A549 treated with ZK216348 at 1 μM for 4 hours (cell line): ENCODE measurements around the gene RRP12. TPM values are rescaled to one million over a fixed set of nuclear protein-coding genes. Genes with fewer than 3 reads are reported as not detected.

Experiments used
- total RNA-seq: library from RNA; stranded (reverse); fragments of 200-300 nt; extraction: Qiagen RNA extraction; gene quantifications from 5 replicates; pipeline ENCODE4 v1.2.3, GENCODE V29; 2022; ENCODE audit warnings: low read depth

Gene RRP12
- 48.1 to 71.9 TPM (median 56.6 TPM) in 5 replicates for total RNA-seq

GRCh38 chr10:97400665-97401454, at the start of gene RRP12:
Gene RRP12, minus strand, starts transcription at chr10:97401340. Its CDS starts 109 bp downstream, at chr10:97401231.

GRCh38 chr10:97445722-97446639, 44.8 kb upstream of the RRP12 start, which contains the start of the genes EXOSC1 and ZDHHC16:
Gene EXOSC1, minus strand, starts transcription at chr10:97446006. Its CDS starts 21 bp downstream, at chr10:97445985.
Gene ZDHHC16, plus strand, starts transcription at chr10:97446175. Its CDS starts 5,501 bp downstream, at chr10:97451676.

GRCh38 chr10:97425964-97426775, 25.0 kb upstream of the RRP12 start, which contains the start of gene PGAM1:
Gene PGAM1, plus strand, starts transcription at chr10:97426191. Its CDS starts 117 bp downstream, at chr10:97426308.

GRCh38 chr10:97334370-97335175, 66.6 kb downstream of the RRP12 start, which contains the start of gene FRAT2:
Gene FRAT2, minus strand, starts transcription at chr10:97334729. Its CDS starts 157 bp downstream, at chr10:97334572.

GRCh38 chr10:97318772-97319651, 82.1 kb downstream of the RRP12 start, which contains the start of gene FRAT1:
Gene FRAT1, plus strand, starts transcription at chr10:97319271. Its CDS starts 183 bp downstream, at chr10:97319454.

Other genes with a start within 250 kb of the RRP12 start
- gene SLIT1, start 215.4 kb downstream of the RRP12 start, total RNA-seq = 0.05 to 0.23 TPM (median 0.06 TPM) in 4 of 5 replicates, not detected in the other
- gene ARHGAP19, start 108.7 kb downstream of the RRP12 start, total RNA-seq = 4.1 to 6.3 TPM (median 5.4 TPM) in 5 replicates
- gene FRAT1, start 82.1 kb downstream of the RRP12 start, total RNA-seq = 0.74 to 2.5 TPM (median 1.8 TPM) in 5 replicates
- gene FRAT2, start 66.6 kb downstream of the RRP12 start, total RNA-seq = 4.9 to 9.5 TPM (median 8.2 TPM) in 5 replicates
- 492 to 633 TPM (median 610 TPM) in 5 replicates for gene PGAM1, start 24.9 kb upstream of the RRP12 start, total RNA-seq
- 46.9 to 62.0 TPM (median 53.9 TPM) in 5 replicates for gene EXOSC1, start 44.7 kb upstream of the RRP12 start, total RNA-seq
- gene ZDHHC16, start 44.8 kb upstream of the RRP12 start, total RNA-seq = 38.3 to 58.0 TPM (median 55.0 TPM) in 5 replicates
- gene MMS19, start 97.1 kb upstream of the RRP12 start, total RNA-seq = 28.6 to 52.2 TPM (median 49.2 TPM) in 5 replicates
- gene UBTD1, start 97.6 kb upstream of the RRP12 start, total RNA-seq = 11.2 to 21.6 TPM (median 19.1 TPM) in 5 replicates
- 3.9 to 6.4 TPM (median 5.4 TPM) in 5 replicates for gene ANKRD2, start 171.4 kb upstream of the RRP12 start, total RNA-seq
- gene HOGA1, start 183.0 kb upstream of the RRP12 start, total RNA-seq = 0.78 to 1.7 TPM (median 1.2 TPM) in 5 replicates
- gene C10orf62, start 188.4 kb upstream of the RRP12 start, total RNA-seq = 0.15 TPM in 1 of 5 replicates, not detected in the others
- 6.8 to 9.0 TPM (median 8.4 TPM) in 5 replicates for gene MORN4, start 232.2 kb upstream of the RRP12 start, total RNA-seq
- 21.4 to 28.1 TPM (median 25.5 TPM) in 5 replicates for gene PI4K2A, start 239.3 kb upstream of the RRP12 start, total RNA-seq